T-helper 17 cell (primary cell): ENCODE data around the gene PKP1. TPM values are rescaled to one million over a fixed set of nuclear protein-coding genes. Genes with fewer than 3 reads are reported as not detected.
"Not testable (repeated sequence)": the region's sequence is repeated elsewhere in the genome, so short reads cannot be mapped to it uniquely, and the experiment has no call there.

ENCODE experiments used
- ATAC-seq: fragments of 150-1000 bp; cut with Tn5 transposase; 2 replicates; pipeline ENCODE4 v1.10.0; 2021; ENCODE audit warnings: mild to moderate bottlenecking, moderate library complexity
- DNase-seq, 3 donors: peaks; one replicate each; pipeline versions ENCODE4 v3.0.0 to v3.0.0-alpha.2; 2020 to 2021
- H3K9me3 ChIP-seq: one replicate; pipeline ENCODE4 v1.7.0; 2013; ENCODE audit warnings: low read length, mild to moderate bottlenecking; ENCODE audit not compliant: control insufficient read depth, poor library complexity, severe bottlenecking
- H3K27ac Mint-ChIP-seq: one replicate; pipeline ENCODE4 v1.8.0; 2022; ENCODE audit warnings: mild to moderate bottlenecking, moderate library complexity, mixed read lengths
- H3K27me3 Mint-ChIP-seq: one replicate; pipeline ENCODE4 v1.8.0; 2022; ENCODE audit warnings: mixed read lengths
- H3K36me3 Mint-ChIP-seq: one replicate; pipeline ENCODE4 v1.8.0; 2022; ENCODE audit warnings: low read depth, mixed read lengths
- H3K4me1 Mint-ChIP-seq: one replicate; pipeline ENCODE4 v1.8.0; 2022; ENCODE audit warnings: mild to moderate bottlenecking, mixed read lengths
- H3K4me3 Mint-ChIP-seq: one replicate; pipeline ENCODE4 v1.8.0; 2022; ENCODE audit warnings: mild to moderate bottlenecking, moderate library complexity, mixed read lengths
- total RNA-seq, 4 donors: library from RNA in 2 of 4; stranded (reverse) in 2 of 4; gene quantifications; one replicate each; pipeline ENCODE4 v1.2.3 and lab custom pipeline; 2022 to 2026

PKP1 gene, protein sequence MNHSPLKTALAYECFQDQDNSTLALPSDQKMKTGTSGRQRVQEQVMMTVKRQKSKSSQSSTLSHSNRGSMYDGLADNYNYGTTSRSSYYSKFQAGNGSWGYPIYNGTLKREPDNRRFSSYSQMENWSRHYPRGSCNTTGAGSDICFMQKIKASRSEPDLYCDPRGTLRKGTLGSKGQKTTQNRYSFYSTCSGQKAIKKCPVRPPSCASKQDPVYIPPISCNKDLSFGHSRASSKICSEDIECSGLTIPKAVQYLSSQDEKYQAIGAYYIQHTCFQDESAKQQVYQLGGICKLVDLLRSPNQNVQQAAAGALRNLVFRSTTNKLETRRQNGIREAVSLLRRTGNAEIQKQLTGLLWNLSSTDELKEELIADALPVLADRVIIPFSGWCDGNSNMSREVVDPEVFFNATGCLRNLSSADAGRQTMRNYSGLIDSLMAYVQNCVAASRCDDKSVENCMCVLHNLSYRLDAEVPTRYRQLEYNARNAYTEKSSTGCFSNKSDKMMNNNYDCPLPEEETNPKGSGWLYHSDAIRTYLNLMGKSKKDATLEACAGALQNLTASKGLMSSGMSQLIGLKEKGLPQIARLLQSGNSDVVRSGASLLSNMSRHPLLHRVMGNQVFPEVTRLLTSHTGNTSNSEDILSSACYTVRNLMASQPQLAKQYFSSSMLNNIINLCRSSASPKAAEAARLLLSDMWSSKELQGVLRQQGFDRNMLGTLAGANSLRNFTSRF
- not detected for total RNA-seq
- total RNA-seq (lab: John Stamatoyannopoulos, UW), result 0 to 0.23 reads per million in 2 donors

DNA sequence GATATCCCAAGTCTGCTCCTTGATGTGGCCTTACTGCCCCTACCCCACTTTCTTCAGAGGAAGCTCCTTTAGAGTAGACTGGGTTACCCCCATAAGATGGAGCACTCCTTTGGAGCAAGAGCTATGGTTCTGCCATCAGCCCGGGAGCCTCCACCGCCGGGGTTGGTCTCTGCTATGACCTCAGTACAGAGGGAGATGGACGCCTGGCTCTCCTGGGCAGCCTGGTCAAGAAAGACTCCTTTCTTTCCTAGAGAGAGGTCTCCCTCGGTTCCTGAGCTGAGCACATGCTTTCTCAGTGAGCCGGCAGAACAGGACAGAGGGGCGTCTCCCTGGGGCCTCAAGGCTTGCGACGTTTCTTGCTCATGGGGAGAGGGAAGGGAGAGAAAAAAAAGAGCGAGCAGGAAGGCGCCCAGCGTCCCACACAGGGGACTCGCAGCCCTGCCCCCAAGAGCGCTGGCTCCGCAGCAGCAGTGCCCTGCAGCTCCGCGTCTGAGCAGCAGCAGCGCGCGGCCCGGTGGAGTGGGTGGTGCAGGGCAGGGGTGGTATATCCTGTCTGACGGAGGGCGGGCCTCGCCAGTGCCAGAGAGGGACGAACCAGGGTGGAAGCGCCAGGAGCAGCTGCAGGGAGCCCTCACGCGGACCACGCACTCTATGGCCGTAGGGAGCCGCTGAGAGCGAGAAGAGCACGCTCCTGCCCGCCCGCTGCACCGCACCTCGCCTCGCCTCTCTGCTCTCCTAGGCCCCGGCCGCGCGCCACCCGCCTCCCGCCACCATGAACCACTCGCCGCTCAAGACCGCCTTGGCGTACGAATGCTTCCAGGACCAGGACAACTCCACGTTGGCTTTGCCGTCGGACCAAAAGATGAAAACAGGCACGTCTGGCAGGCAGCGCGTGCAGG is at the start of gene PKP1:
Gene PKP1, plus strand, starts transcription at position 576 of the 899 bp plus-strand sequence. Its CDS starts 197 bp downstream, at position 773.
- peaks cover 7% of the 10 kb centered on the region for H3K4me1 Mint-ChIP-seq
- no peak within 1 kb of the TSS for H3K27ac Mint-ChIP-seq
- DNase-seq, result no peak
- H3K9me3 ChIP-seq, result no peaks in the 10 kb centered on the region
- H3K4me3 Mint-ChIP-seq, result peak within 1 kb of the TSS; percentile 86
- peak; percentile 30 for ATAC-seq
- peaks cover 84% of the 10 kb centered on the region for H3K27me3 Mint-ChIP-seq
- H3K36me3 Mint-ChIP-seq, result peaks cover 3% of the 10 kb centered on the region

DNA sequence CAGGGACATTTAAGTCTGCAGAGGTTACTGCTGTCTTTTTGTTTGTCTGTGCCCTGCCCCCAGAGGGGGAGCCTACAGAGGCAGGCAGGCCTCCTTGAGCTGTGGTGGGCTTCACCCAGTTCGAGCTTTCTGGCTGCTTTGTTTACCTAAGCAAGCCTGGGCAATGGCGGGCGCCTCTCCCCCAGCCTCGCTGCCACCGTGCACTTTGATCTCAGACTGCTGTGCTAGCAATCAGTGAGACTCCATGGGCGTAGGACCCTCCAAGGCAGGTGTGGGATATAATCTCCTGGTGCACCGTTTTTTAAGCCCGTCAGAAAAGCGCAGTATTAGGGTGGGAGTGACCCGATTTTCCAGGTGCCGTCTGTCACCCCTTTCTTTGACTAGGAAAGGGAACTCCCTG is 43.7 kb upstream of the PKP1 start:
- H3K4me1 Mint-ChIP-seq, DNase-seq, H3K4me3 Mint-ChIP-seq, H3K36me3 Mint-ChIP-seq, ATAC-seq, H3K9me3 ChIP-seq, H3K27ac Mint-ChIP-seq: not testable (repeated sequence)
- peaks cover 39% of the 10 kb centered on the region for H3K27me3 Mint-ChIP-seq

DNA sequence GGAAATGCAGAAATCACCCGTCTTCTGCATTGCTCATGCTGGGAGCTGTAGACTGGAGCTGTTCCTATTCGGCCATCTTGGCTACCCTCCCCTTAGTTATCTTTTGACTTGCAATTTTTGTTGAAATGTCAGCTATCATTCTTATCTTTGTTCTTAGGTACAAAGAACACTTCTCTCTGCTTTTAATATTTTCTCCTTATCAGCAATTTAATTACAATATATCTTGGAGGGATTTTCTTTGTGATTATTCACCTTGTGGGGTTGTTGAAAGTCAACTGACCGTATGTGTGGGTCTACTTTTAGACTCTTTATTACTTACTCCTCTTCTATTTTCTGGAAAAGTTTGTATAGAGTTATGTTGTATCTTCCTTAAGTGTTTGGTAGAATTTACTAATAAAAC is 43.1 kb upstream of the PKP1 start:
- Mint-ChIP-seq H3K4me1 (no peaks in the 10 kb centered on the region), H3K27me3 (peaks cover 45% of the 10 kb centered on the region), H3K36me3 (peaks cover 6% of the 10 kb centered on the region), H3K4me3 (no peak overlapping the region), H3K27ac (no peak overlapping the region)
- ATAC-seq (no peak), DNase-seq (no peak)
- H3K9me3 ChIP-seq, result no peaks in the 10 kb centered on the region

DNA sequence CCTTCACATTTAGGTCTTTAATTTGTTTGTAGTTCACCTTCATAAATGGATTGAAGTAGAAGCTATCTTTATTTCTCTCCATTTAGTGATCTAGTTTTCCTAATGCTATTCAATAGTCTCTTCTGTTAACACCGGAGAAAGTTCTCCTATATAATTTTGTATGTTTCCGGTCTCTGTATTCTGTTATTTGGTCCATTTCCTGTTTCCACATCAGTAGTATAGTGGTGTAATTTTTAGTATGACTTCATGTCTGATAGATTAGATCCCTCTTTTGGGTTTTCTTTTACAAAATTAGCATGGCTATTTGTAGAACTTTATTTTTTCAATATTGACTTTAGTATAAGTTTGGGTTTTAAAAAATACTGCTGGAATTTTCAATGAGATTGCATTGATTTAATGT is 41.6 kb upstream of the PKP1 start:
- Mint-ChIP-seq H3K4me1 (no peaks in the 10 kb centered on the region), H3K4me3 (no peak overlapping the region), H3K27me3 (peaks cover 52% of the 10 kb centered on the region), H3K36me3 (peaks cover 6% of the 10 kb centered on the region), H3K27ac (no peak overlapping the region)
- no peak for DNase-seq
- ATAC-seq, result no peak
- H3K9me3 ChIP-seq, result no peaks in the 10 kb centered on the region

DNA sequence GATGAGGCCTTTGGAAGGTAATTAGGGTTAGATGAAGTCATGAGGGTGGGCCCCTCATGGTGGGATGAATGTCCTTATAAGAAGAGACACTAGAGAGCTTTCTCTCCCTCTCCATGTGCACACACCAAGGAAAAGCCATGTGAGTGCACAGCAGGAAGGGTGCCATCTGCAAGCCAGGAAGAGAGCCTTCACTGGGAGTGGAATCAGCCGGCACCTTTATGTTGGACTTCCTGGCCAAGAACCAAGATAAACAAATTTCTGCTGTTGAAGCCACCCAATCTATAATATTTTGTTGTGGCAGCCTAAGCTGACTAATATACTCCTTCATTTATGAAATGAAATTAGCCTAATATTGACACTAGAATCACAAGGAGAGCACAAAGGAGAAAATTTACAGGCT is 38.2 kb upstream of the PKP1 start:
- DNase-seq (no peak), ATAC-seq (no peak)
- H3K9me3 ChIP-seq, result no peaks in the 10 kb centered on the region
- no peak overlapping the region for H3K4me3 Mint-ChIP-seq
- H3K27ac Mint-ChIP-seq, result no peak overlapping the region
- peaks cover 54% of the 10 kb centered on the region for H3K27me3 Mint-ChIP-seq
- H3K36me3 Mint-ChIP-seq, result peaks cover 6% of the 10 kb centered on the region
- no peaks in the 10 kb centered on the region for H3K4me1 Mint-ChIP-seq

DNA sequence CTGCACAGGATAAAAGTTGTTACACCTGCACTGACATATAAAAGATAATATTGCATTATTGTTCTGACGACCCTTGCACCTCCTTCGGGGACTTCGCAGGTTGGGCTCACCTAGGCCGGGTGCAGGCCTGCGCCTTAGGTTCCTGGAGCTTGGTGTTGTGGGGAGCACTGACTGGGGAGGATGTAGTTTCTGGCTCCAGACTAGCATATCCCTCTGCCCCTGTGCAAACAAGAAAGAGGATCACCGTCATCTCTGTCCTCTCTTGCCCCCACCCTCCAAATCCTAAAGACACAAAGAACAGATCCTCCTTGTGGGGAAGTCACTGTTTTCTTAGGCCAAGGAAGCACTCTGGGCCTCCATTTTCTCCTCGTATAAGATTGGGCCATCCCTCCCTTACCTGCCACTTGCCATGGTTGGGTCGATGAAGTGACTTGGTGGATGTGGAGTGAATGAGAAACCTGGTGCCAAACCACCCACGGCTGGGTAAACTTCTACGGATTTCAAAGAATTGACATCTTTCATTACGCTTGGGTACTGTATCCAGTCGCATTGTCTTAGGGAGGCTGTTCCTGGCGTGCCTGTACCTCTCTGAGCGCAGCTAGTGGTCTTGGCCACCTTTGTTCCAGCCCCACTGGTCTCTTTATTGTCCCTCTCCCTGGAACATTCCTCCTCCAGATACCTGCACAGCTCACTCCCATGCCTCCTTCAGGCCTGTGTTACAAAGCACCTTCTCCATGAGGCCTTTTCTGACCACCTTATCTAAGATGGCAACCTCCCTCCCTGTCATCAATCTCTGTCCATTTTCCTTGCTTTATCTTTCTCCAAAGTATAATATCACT is 34.4 kb upstream of the PKP1 start:
- Mint-ChIP-seq H3K36me3 (no peaks in the 10 kb centered on the region), H3K4me1 (peaks cover 4% of the 10 kb centered on the region), H3K4me3 (no peak overlapping the region), H3K27ac (no peak overlapping the region), H3K27me3 (peaks cover 52% of the 10 kb centered on the region)
- no peaks in the 10 kb centered on the region for H3K9me3 ChIP-seq
- ATAC-seq, result no peak
- DNase-seq, result no peak

DNA sequence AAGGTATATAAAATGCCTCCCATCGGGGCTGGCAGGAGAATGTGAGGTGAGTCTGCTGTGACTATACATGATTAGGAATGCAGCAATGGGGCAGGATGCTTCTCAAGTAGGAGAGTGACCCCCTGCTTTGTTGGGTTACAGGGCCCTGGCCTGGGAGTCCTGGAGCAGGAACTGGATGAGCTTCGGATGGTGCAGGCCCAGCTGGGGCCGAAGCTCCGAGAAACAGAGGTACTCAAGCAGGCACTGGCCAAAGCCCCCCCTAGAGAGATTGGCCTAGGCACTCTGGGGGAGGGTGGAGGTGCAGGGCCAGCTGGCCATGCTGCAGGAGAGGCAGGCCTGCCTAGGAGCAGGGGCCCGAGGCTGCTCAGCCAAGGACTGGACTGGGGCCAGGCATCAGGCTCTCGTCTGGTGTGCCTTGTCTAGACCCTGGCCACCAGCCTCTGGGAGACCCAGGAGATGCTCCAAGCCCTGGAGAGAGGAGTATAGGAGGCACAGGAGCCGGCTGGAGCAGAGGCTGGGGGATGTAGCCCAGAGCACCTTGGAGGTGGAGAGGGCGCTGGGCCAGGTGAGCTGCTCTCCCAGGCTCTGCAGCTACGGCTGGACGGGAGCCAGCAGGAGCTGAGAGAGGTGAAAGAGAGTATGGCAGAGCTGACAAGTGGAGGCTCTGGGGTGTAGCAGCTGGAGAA is 32.8 kb upstream of the PKP1 start:
- Mint-ChIP-seq H3K36me3 (no peaks in the 10 kb centered on the region), H3K4me3 (no peak overlapping the region), H3K4me1 (peaks cover 4% of the 10 kb centered on the region), H3K27me3 (peaks cover 39% of the 10 kb centered on the region), H3K27ac (no peak overlapping the region)
- no peak for ATAC-seq
- DNase-seq, result no peak
- no peaks in the 10 kb centered on the region for H3K9me3 ChIP-seq

DNA sequence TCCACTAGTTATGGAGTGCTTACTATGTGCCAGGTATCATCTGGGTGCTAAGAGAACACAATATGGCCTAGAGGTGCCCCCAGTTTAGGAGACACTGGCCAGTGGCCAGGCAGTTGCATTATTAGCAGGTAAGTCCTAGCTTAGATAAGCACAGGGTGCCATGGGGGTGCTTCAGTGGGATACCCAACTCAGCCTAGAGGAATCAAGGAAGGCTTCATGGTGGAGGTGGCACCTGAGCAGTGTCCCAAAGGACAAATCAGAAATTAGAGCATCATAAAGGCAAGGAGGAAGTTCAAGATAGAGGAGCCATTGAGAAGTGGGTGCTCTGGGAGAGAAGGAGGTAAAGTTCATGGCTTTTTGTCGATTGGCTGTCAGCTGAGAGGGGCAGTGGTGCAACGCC is 31.9 kb upstream of the PKP1 start:
- ATAC-seq, result no peak
- no peak for DNase-seq
- no peaks in the 10 kb centered on the region for H3K36me3 Mint-ChIP-seq
- H3K27ac Mint-ChIP-seq, result no peak overlapping the region
- no peak overlapping the region for H3K4me3 Mint-ChIP-seq
- H3K27me3 Mint-ChIP-seq, result peaks cover 36% of the 10 kb centered on the region
- H3K9me3 ChIP-seq, result no peaks in the 10 kb centered on the region
- peaks cover 4% of the 10 kb centered on the region for H3K4me1 Mint-ChIP-seq

DNA sequence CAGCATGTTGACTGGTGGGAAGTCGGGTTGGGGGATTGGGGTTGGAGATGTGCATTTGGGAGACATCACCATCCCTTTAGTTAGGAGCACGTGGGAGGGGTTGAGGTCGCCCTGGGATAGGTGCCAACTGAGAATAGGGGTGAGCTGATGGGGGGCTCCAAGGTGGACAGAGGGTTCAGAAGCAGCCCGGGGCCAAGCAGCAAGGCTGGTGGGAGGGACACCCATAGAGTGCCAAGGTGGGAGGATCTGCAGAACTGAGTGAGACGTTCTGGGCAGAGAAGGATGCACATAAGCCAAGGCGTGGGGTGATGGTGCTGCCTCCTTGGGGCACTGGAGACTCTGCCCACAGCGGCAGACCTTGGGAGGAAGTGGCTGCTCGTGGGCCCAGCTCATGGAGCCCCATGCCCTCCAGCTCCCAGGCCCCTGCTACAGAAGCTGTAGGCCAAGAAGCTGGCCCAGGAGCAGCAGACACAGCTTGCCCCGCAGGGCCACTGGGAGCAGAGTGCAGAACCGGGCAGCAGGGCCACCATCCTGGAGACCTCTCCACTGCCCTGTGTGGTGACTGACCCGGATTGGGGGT is 31.4 kb upstream of the PKP1 start:
- no peak overlapping the region for H3K27ac Mint-ChIP-seq
- no peak for DNase-seq
- peaks cover 33% of the 10 kb centered on the region for H3K27me3 Mint-ChIP-seq
- no peak overlapping the region for H3K4me3 Mint-ChIP-seq
- ATAC-seq, result no peak
- no peaks in the 10 kb centered on the region for H3K36me3 Mint-ChIP-seq
- peaks cover 4% of the 10 kb centered on the region for H3K4me1 Mint-ChIP-seq
- no peaks in the 10 kb centered on the region for H3K9me3 ChIP-seq

DNA sequence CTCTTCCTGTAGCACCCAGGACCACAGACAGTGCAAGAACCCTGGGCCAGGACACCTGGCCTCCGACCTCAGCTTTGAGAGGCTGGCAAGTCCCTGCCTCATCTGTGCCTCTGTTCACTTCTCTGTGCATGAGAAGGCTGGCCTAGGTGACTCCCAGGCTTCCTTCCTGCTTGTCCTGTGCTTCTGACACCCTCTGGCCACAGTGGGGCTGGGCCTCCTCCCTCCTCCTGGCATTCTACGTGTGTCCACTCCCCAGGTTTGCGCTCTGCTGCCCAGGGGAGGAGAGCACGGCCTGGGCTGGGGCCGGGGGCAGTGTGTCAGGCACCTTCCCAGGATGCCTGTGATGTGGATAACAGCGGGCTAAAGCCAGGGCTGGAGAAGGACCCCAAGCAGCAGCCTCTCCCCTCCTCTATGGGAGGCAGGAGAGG is 30.3 kb upstream of the PKP1 start:
- peaks cover 33% of the 10 kb centered on the region for H3K27me3 Mint-ChIP-seq
- H3K27ac Mint-ChIP-seq, result no peak overlapping the region
- no peak for DNase-seq
- no peak overlapping the region for H3K4me3 Mint-ChIP-seq
- ATAC-seq, result no peak
- no peaks in the 10 kb centered on the region for H3K36me3 Mint-ChIP-seq
- no peaks in the 10 kb centered on the region for H3K9me3 ChIP-seq
- peaks cover 4% of the 10 kb centered on the region for H3K4me1 Mint-ChIP-seq

DNA sequence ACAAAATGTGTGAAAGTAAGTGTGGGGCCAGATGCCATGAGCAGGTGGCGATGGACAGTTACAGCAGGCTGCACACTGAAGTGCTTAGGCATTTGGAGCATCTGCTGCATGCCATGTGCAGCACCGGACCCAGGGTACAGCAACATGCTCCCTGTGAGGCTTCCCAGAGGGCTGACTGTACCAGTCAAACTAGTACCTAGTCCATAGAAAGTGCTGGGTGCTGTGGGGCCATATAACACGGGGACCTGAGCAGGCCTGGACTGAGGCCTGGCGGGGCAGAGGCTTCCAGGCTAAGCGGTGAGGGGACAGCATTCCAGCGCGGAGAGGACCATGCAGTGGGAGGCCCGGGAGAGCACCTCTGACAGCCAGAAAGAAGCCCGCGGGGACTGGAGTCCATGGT is 29.9 kb upstream of the PKP1 start:
- ATAC-seq (no peak), DNase-seq (no peak)
- H3K4me1 Mint-ChIP-seq, result peaks cover 4% of the 10 kb centered on the region
- no peaks in the 10 kb centered on the region for H3K9me3 ChIP-seq
- H3K27ac Mint-ChIP-seq, result no peak overlapping the region
- no peak overlapping the region for H3K4me3 Mint-ChIP-seq
- H3K36me3 Mint-ChIP-seq, result no peaks in the 10 kb centered on the region
- peaks cover 33% of the 10 kb centered on the region for H3K27me3 Mint-ChIP-seq
